NCI-H1436 (cell line): ENCODE measurements around the gene KIAA1958.

ENCODE experiments used
- DNase-seq: peaks from one replicate; lab custom pipeline; 2025; lab: John Stamatoyannopoulos, UW

KIAA1958 gene, protein sequence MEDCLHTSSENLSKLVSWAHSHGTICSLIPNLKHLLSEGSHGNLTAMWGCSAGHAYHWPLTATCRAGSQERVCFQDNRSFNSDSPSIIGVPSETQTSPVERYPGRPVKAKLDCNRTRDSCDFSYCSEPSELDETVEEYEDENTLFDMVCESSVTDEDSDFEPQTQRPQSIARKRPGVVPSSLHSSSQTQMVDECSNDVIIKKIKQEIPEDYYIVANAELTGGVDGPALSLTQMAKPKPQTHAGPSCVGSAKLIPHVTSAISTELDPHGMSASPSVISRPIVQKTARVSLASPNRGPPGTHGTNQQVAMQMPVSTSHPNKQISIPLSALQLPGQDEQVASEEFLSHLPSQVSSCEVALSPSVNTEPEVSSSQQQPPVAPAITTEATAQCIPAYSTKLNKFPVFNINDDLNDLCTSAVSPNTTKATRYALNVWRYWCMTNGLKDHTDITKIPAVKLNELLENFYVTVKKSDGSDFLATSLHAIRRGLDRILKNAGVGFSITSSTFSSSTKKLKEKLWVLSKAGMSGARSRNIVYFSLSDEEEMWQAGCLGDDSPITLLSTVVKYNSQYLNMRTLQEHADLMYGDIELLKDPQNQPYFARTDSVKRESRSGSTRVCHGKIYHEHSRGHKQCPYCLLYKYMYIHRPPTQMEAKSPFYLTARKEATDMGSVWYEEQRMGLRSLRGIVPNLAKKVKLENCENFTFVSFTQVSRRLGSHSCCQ

GRCh38 chr9:112486221-112487007, at the start of gene KIAA1958:
TSS of gene KIAA1958 (plus strand) at chr9:112486827. CDS start at chr9:112574081, 87,254 bp downstream.
- peak; percentile 84 for DNase-seq

- no peak for DNase-seq
Measured at GRCh38 chr9:112437406-112437805, 49.2 kb upstream of the KIAA1958 start.

DNA sequence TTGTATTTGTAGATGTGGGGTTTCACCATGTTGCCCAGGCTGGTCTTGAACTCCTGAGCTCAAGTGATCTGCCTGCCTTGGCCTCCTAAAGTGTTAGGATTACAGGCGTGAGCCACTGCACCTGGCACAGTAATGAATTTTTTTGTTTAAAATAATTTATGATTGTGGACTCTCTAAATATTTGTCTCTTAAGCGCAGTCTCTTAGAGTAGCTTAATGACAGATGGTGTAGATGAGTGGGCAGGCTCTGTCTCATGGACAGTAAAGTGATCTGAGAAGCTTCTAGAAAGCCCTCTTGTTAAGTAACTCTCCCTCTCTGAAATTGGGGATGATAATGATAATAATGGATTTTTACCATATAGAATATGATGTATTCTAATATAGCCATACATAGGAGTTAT, 47.5 kb upstream of the KIAA1958 start:
- no peak for DNase-seq

GRCh38 chr9:112439825-112440224, 46.8 kb upstream of the KIAA1958 start:
- no peak for DNase-seq

DNA sequence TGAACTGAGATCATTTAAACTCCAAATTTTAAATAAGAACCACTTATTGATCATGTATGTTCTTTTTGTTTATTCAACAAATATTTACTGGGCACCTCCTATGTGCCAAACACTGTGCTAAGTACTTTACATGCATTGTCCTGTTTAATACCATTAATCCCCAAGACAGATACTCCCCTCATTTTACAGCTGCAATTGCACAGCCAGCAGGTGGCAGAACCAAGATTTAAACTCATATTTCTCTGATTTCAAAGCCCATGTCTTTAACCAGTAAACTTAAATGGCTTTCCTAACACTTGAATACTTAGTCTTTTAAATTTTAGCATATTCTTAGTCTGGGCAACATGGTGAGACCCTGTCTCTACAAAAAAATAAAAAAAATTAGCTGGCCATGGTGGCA, 43.4 kb upstream of the KIAA1958 start:
- no peak for DNase-seq

- no peak for DNase-seq
Measured at GRCh38 chr9:112443636-112444035, 43.0 kb upstream of the KIAA1958 start.

- DNase-seq = no peak
Measured at GRCh38 chr9:112445196-112445595, 41.4 kb upstream of the KIAA1958 start.

GRCh38 chr9:112446080-112446479, 40.5 kb upstream of the KIAA1958 start:
- no peak for DNase-seq

- no peak for DNase-seq
Measured at GRCh38 chr9:112446526-112446925, 40.1 kb upstream of the KIAA1958 start.

- DNase-seq = no peak
Measured at GRCh38 chr9:112447283-112447761, 39.3 kb upstream of the KIAA1958 start.

- no peak for DNase-seq
Measured at GRCh38 chr9:112462855-112463254, 23.8 kb upstream of the KIAA1958 start.

DNA sequence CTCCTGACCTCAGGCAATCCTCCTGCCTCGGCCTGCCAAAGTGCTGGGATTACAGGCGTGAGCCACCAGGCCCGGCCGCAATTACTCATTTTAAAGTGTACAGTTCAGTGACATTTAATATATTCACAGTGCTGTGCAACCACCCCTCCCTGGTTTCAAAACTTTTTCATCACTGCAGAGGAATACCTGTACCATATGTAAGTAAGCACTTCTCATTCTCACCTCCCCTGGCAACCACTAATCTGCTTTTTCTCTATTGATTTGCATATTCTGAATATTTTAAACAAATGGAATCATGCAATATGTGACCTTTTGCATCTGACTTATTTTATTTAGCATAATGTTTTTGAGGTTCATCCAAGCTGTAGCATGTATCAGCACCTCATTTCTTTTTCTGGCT, 21.3 kb upstream of the KIAA1958 start:
- DNase-seq = no peak

GRCh38 chr9:112472996-112473395, 13.6 kb upstream of the KIAA1958 start:
- DNase-seq = no peak

DNA sequence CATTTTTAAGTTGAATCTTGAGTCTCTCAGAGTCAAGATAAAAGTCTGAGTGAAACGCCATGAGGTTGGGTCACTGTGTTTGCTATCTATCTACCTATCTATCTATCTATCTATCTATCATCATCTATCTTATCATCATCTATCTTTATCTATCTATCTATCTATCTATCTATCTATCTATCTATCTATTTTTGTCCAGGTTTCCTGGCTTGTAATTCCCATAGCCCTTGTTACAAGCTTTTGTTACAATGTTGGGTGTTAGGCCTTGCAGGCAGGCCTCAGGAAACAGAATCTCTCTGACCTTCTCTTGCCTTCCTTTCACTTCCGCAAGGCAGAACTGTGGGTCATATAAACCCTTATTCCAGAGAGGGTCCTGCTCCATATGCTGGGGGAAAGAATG, 12.6 kb upstream of the KIAA1958 start:
- DNase-seq = no peak

GRCh38 chr9:112475318-112475717, 11.3 kb upstream of the KIAA1958 start:
- DNase-seq = no peak

DNA sequence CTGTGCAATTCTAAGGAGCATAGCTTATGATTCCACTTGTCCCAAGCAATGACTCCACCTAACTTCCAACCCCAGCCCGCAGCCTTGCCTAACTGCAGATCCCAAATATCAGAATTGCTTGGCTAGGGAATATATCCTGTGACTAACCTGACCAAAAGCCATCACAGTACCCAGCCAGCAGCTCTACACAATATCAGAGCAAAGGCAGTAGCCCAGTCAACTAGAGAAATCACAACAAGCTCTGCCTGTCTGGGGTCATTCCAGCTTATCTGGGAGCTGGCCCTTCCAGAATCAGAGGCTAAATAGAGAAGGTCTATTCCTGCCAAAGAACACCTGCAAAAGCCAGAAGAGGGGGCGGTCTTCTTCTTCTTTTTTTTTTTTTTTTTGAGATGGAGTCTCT, 9.3 kb upstream of the KIAA1958 start:
- no peak for DNase-seq

DNA sequence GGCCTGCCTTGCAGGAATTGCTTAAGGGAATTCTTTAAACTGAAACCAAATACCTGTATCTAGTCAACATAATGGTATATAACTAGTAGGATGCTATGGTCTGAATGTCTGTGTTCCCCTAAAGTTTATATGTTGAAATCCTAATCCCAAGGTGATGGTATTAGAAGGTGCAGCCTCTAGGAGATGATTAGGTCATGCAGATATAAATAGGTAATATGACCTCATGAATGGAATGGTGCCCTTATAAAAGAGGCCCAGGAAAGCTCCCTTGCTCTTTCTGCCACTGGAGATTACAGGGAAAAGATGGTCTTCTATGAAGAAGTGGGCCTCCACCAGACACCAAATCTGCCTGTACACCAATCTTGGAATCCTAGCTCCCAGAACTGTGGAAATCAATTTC, 7.4 kb upstream of the KIAA1958 start:
- no peak for DNase-seq

GRCh38 chr9:112484607-112485006, 2.0 kb upstream of the KIAA1958 start:
- DNase-seq = no peak

- DNase-seq = no peak
Measured at GRCh38 chr9:112485574-112485973, 1.1 kb upstream of the KIAA1958 start.

GRCh38 chr9:112487008-112487798, 576 bp downstream of the KIAA1958 start:
- DNase-seq = peak; percentile 31

DNA sequence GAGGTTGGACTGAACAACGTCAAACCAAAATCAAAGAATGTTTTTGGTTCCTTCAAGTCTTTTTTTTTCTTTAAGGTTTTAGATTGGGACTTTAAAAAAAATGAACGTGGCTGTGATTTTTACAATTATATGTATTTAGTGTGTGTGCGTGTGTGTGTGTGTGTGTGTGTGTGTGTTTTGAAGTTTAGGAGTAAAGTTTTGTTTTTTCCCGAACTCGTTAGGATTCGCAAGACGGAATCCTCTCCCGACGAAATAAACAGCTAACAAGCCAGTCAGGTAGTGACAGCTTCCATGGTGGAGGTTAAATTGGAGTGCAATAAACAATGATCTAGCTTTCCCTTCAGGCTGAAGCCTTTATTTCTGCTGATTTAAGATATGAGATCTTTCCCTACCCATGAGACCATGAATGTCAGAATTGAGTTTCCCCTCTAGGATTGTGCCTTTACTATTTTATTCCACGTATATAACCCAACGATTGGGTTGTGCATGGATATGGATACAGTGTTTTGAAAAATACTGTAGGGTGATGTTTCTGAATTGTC, 1.2 kb downstream of the KIAA1958 start:
- no peak for DNase-seq
